GM12878 (cell line): ENCODE data around the gene SNRPE. TPM values are rescaled to one million over a fixed set of nuclear protein-coding genes. Genes with fewer than 3 reads are reported as not detected.

Experiments used
- ASH2L ChIP-seq: fragments of 300-600, 200-600 bp; sonication (generic); IDR thresholded peaks from 2 replicates; pipeline ENCODE4 v1.6.1; 2017; ENCODE audit warnings: low read depth, mild to moderate bottlenecking, borderline replicate concordance
- CBX5 ChIP-seq: sonication (generic); IDR thresholded peaks from 2 replicates; pipeline ENCODE4 v1.6.1; 2016; ENCODE audit warnings: low read depth, moderate library complexity, mild to moderate bottlenecking, inconsistent platforms
- CEBPZ ChIP-seq: fragments of 150-350 bp; IDR thresholded peaks from 2 replicates; pipeline ENCODE4 v1.6.1; 2016; ENCODE audit warnings: low read depth, low read length
- CREB1 ChIP-seq: IDR thresholded peaks from 2 replicates; pipeline ENCODE4 v1.6.1; 2012; ENCODE audit warnings: low read depth, mild to moderate bottlenecking, inconsistent platforms
- CREM ChIP-seq: IDR thresholded peaks from 2 replicates; pipeline ENCODE4 v1.6.1; 2014; ENCODE audit warnings: antibody characterized with exemption, low read depth
- ELK1 ChIP-seq: IDR thresholded peaks from 2 replicates; pipeline ENCODE4 v1.6.1; 2012; ENCODE audit warnings: low read depth, low read length, improper control_type of control experiment
- GABPA ChIP-seq: IDR thresholded peaks from 2 replicates; pipeline ENCODE4 v1.6.1; 2014; ENCODE audit warnings: antibody characterized with exemption, low read depth, mild to moderate bottlenecking, inconsistent platforms
- HDGF ChIP-seq: fragments of 450-650 bp; IDR thresholded peaks from 2 replicates; pipeline ENCODE4 v1.6.1; 2016; ENCODE audit warnings: antibody characterized with exemption
- IRF4 ChIP-seq: IDR thresholded peaks from 2 replicates; pipeline ENCODE4 v1.6.1; 2011; ENCODE audit warnings: low read depth, low read length
- KAT2A ChIP-seq: conservative IDR thresholded peaks from 2 replicates; pipeline ENCODE4 v1.6.1; 2011; ENCODE audit warnings: low read depth, low read length; ENCODE audit not compliant: control insufficient read depth
- NFIC ChIP-seq: IDR thresholded peaks from 2 replicates; pipeline ENCODE4 v1.6.1; 2012; ENCODE audit warnings: low read depth, mild to moderate bottlenecking, inconsistent platforms, low read length, moderate library complexity
- NFYA ChIP-seq: IDR thresholded peaks from 2 replicates; pipeline ENCODE4 v1.6.1; 2011; ENCODE audit warnings: low read depth, mild to moderate bottlenecking, low read length, improper control_type of control experiment, borderline replicate concordance
- RCOR1 ChIP-seq: conservative IDR thresholded peaks from 2 replicates; pipeline ENCODE4 v1.6.1; 2012; ENCODE audit warnings: low read depth, low read length, improper control_type of control experiment
- RELA ChIP-seq: fragments of 450-650 bp; IDR thresholded peaks from 2 replicates; pipeline ENCODE4 v1.8.0; 2014; ENCODE audit warnings: borderline replicate concordance; ENCODE audit not compliant: partially characterized antibody
- RFX5 ChIP-seq: IDR thresholded peaks from 2 replicates; pipeline ENCODE4 v1.6.1; 2011; ENCODE audit warnings: low read depth, low read length, improper control_type of control experiment
- RUNX3 ChIP-seq: IDR thresholded peaks from 2 replicates; pipeline ENCODE4 v1.6.1; 2012; ENCODE audit warnings: low read length, inconsistent platforms
- TAF1 ChIP-seq: IDR thresholded peaks from 2 replicates; pipeline ENCODE4 v1.6.1; 2011; ENCODE audit warnings: mild to moderate bottlenecking, low read depth, low read length, borderline replicate concordance
- TBL1XR1 ChIP-seq: IDR thresholded peaks from 2 replicates; pipeline ENCODE4 v1.6.1; 2012; ENCODE audit warnings: low read depth, low read length, improper control_type of control experiment
- YY1 ChIP-seq: IDR thresholded peaks from 2 replicates; pipeline ENCODE4 v1.6.1; 2011; ENCODE audit warnings: low read depth, mild to moderate bottlenecking, low read length
- polyA plus RNA-seq, 11 experiments: library from polyadenylated mRNA; depleted of rRNA in 4 of 11; unstranded in 6 of 11; stranded (reverse) in 5 of 11; fragments of >200 nt; fragmentation: Nextera tagmentation in 4 of 11; fragmentation: Illumina TruSeq in 1 of 11; extraction: Ambion mirVana in 4 of 11; extraction: Trizol in 1 of 11; gene quantifications; 1 replicate in 1 of 11; 2 replicates in 10 of 11; pipeline versions ENCODE4 v1.2.1 to v1.2.3, GENCODE V29; 2011 to 2016; ENCODE audit warnings: inconsistent platforms in 2 of 11, missing spikeins in 2 of 11, low read depth in 1 of 11
- total RNA-seq, 4 experiments: library from RNA; depleted of rRNA in 3 of 4; stranded (reverse); fragments of >200 nt in 3 of 4; fragmentation: Illumina TruSeq in 1 of 4; extraction: Trizol in 1 of 4; gene quantifications; 2 replicates each; pipeline versions ENCODE4 v1.2.1 to v1.2.3, GENCODE V29; 2013 to 2021
- TF ChIP-seq, protein P1 (sequence below): fragments of 150-350 bp; IDR thresholded peaks from 2 replicates; pipeline ENCODE4 v1.6.1; 2014; ENCODE audit warnings: mild to moderate bottlenecking, low read depth, low read length
- TF ChIP-seq, protein P2 (sequence below): IDR thresholded peaks from 2 replicates; pipeline ENCODE4 v1.6.1; 2011; ENCODE audit warnings: mild to moderate bottlenecking, low read depth, low read length, moderate library complexity; ENCODE audit not compliant: insufficient replicate concordance

SNRPE gene
- total and polyA plus RNA-seq, 10 of the 15 experiments (the other 5 are each of a cell fraction or from before 2014, with no cell fraction given): 109 to 1,384 (median 316) TPM

- TF ChIP-seq KAT2A (no peak), RELA (peak; percentile 78), GABPA (peak; percentile 99), ELK1 (peak; percentile 99), NFIC (peak; percentile 57; the same call in 1 of the 2 replicates), ASH2L (no peak), YY1 (peak; percentile 91), HDGF (no peak), CREB1 (peak; percentile 85), CREM (peak; percentile 79), TBL1XR1 (peak; percentile 81), RUNX3 (peak; percentile 76), IRF4 (peak; percentile 87), CBX5 (peak; percentile 90), RCOR1 (0 out of 2 replicates have a peak, but pooled peaks have one; percentile 42), CEBPZ (no peak), RFX5 (no peak; the same call in 1 of the 2 replicates), TAF1 (peak; percentile 95), NFYA (no peak)
- TF ChIP-seq, protein P1, sequence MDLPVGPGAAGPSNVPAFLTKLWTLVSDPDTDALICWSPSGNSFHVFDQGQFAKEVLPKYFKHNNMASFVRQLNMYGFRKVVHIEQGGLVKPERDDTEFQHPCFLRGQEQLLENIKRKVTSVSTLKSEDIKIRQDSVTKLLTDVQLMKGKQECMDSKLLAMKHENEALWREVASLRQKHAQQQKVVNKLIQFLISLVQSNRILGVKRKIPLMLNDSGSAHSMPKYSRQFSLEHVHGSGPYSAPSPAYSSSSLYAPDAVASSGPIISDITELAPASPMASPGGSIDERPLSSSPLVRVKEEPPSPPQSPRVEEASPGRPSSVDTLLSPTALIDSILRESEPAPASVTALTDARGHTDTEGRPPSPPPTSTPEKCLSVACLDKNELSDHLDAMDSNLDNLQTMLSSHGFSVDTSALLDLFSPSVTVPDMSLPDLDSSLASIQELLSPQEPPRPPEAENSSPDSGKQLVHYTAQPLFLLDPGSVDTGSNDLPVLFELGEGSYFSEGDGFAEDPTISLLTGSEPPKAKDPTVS: peak; percentile 75; the same call in 1 of the 2 replicates
- TF ChIP-seq, protein P2, sequence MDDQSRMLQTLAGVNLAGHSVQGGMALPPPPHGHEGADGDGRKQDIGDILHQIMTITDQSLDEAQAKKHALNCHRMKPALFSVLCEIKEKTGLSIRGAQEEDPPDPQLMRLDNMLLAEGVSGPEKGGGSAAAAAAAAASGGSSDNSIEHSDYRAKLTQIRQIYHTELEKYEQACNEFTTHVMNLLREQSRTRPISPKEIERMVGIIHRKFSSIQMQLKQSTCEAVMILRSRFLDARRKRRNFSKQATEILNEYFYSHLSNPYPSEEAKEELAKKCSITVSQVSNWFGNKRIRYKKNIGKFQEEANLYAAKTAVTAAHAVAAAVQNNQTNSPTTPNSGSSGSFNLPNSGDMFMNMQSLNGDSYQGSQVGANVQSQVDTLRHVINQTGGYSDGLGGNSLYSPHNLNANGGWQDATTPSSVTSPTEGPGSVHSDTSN: no peak
Observed at GRCh38 chr1:203861379-203862184, at the start of gene SNRPE (continued).
